ENCODE measurements around the gene CX3CL1. TPM values are rescaled to one million over a fixed set of nuclear protein-coding genes. Genes with fewer than 3 reads are reported as not detected.

CX3CL1 gene
- 10 to 100 TPM in 3 of 4 donors, 1 to 10 TPM in 1; 8.7 to 18.4 (median 15.4) TPM for total RNA-seq

DNA sequence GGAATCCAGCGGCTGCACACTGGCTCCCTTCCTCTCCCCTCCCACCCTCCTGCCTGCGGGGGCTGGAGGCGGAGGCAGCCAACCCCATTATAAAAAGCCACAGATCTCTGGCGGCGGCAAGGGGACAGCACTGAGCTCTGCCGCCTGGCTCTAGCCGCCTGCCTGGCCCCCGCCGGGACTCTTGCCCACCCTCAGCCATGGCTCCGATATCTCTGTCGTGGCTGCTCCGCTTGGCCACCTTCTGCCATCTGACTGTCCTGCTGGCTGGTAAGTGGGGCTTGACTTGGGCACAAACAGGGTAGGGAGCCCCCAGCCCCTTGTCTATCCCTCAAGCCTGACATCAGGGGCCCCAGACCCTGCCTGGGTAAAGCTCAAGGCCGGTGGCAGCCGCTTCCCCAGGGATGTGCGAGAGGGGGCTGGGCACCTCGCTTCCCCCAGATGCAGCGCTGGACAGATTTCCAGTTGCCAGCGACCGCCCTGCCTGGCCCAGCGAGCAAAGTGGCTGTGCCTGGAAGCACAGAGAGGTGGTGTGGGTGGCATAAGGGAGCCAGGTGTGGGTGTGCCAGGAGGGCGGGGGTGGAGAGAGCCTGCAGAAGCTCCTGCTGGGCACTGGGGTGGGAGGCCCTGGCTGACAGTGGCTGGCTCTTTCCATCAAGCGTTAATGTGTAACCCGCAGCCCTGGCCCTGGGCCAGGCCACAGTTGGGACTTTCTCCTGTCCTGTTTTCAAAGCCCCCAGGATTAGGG is at the start of gene CX3CL1:
Gene CX3CL1, plus strand, starts transcription at position 119 of the 745 bp plus-strand sequence. Its CDS starts 79 bp downstream, at position 198.
- Histone ChIP-seq H3K27ac (peak within 1 kb of the TSS; percentile 64 to 89 (median 76)), H3K36me3 (no peaks in the 10 kb centered on the region), H3K27me3 (no peaks in the 10 kb centered on the region), H3K4me1 (peaks cover 0 to 33% (median 6%) of the 10 kb centered on the region in 4 donors), H3K9me3 (no peaks in the 10 kb centered on the region), H3K4me3 (peak within 1 kb of the TSS; percentile 29 to 52 (median 37))
- DNase-seq (ENCODE audit: low spot score in 2 of 2) = peak in 1 of 2 donors; percentile 14
- TF ChIP-seq, protein P1, sequence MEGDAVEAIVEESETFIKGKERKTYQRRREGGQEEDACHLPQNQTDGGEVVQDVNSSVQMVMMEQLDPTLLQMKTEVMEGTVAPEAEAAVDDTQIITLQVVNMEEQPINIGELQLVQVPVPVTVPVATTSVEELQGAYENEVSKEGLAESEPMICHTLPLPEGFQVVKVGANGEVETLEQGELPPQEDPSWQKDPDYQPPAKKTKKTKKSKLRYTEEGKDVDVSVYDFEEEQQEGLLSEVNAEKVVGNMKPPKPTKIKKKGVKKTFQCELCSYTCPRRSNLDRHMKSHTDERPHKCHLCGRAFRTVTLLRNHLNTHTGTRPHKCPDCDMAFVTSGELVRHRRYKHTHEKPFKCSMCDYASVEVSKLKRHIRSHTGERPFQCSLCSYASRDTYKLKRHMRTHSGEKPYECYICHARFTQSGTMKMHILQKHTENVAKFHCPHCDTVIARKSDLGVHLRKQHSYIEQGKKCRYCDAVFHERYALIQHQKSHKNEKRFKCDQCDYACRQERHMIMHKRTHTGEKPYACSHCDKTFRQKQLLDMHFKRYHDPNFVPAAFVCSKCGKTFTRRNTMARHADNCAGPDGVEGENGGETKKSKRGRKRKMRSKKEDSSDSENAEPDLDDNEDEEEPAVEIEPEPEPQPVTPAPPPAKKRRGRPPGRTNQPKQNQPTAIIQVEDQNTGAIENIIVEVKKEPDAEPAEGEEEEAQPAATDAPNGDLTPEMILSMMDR (IDR thresholded peaks at IDR 0.05) = peak in 1 of 5 experiments; percentile 30
- TF ChIP-seq POLR2A (IDR thresholded peaks at IDR 0.05) = peak in 1 of 2 donors; percentile 59
- TF ChIP-seq EP300 (IDR thresholded peaks at IDR 0.05) = peak in 1 of 2 donors; percentile 83
- WGBS, 2 donors = 17 to 26% methylated on average over 9 to 20 of the region's 23 CpGs

DNA sequence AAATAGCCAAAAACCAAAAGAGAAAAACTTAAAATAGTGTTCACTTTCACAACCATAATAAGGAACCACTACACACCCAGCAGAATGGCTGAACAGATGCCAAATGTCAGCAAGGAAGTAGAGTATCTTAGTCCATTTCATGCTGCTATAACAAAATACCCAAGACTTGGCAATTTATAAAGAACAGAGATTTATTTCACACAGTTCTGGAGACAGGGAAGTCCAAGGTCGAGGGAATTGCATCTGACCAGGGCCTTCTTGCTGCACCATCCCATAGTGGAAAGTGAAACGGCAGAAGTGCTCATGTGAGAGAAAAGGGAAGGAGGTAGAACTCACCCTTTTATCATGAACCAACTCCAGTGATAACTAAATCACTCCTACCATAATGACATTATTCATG is 47.5 kb upstream of the CX3CL1 start:
- Histone ChIP-seq H3K4me1 (no peaks in the 10 kb centered on the region), H3K27ac (no peak overlapping the region), H3K9me3 (peaks cover 0 to 11% (median 2%) of the 10 kb centered on the region in 4 donors), H3K27me3 (no peaks in the 10 kb centered on the region), H3K4me3 (no peak overlapping the region), H3K36me3 (no peaks in the 10 kb centered on the region)
- TF ChIP-seq, protein P1 (IDR thresholded peaks at IDR 0.05) = no peak
- TF ChIP-seq POLR2A (IDR thresholded peaks at IDR 0.05) = no peak
- peak in 1 of 2 donors; percentile 30 for TF ChIP-seq EP300 (IDR thresholded peaks at IDR 0.05)
- 65 to 70% methylated on average over 2 of the region's 2 CpGs for WGBS, 2 donors
- DNase-seq (ENCODE audit: low spot score in 2 of 2) = no peak

DNA sequence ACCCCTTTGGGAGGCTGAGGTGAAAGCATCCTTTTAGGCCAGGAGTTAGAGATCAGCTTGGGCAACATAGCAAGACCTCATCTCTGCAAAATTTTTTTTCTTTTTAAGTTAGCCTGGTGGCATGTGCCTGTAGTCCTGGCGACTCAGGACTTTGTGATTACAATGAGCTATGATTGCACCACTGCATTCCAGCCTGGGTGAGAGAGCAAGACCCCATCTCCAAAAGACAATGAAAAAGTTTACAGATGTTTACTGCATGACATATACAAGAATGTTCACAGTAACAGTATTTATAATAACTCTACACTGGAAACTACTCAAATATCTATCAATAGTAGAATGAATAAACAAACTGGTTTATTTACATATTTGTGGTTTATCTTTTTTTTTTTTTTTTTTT is 46.8 kb upstream of the CX3CL1 start:
- H3K27ac ChIP-seq = no peak overlapping the region
- H3K4me3 ChIP-seq = no peak overlapping the region
- H3K27me3 ChIP-seq = no peaks in the 10 kb centered on the region
- TF ChIP-seq POLR2A (IDR thresholded peaks at IDR 0.05) (no peak), EP300 (IDR thresholded peaks at IDR 0.05) (no peak)
- TF ChIP-seq, protein P1 (IDR thresholded peaks at IDR 0.05) = no peak
- no peaks in the 10 kb centered on the region for H3K36me3 ChIP-seq
- H3K4me1 ChIP-seq = no peaks in the 10 kb centered on the region
- 45 to 48% methylated on average over 1 of the region's 1 CpG for WGBS, 2 donors
- H3K9me3 ChIP-seq = peaks cover 0 to 11% (median 2%) of the 10 kb centered on the region in 4 donors
- no peak for DNase-seq (ENCODE audit: low spot score in 2 of 2)

DNA sequence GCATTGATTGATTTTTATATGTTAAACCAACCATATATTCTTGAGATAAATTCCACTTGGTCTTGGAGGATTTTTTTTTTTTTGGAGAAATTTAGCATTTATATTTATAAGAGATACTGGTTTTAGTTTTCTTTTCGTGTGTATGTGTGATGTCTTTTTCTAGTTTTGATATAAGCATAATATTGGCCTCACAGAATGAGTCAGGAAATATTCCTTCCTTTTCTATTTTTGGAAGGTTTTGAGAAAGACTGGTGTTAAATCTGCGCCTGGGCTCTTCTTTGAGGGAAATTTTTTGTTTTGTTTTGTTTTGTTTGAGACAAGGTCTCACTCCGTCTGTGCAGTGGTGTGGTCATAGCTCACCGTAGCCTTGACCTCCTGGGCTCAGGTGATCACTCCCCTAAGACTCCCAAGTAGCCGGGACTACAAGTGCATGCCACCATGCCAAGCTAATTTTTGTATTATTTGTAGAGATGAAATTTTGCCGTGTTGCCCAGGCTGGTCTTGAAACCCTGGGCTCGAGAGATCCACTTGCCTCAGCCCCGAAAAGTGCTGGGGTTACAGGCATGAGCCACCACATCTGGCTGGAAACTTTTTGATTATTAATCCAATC is 42.5 kb upstream of the CX3CL1 start:
- no peak for DNase-seq (ENCODE audit: low spot score in 2 of 2)
- Histone ChIP-seq H3K27me3 (no peaks in the 10 kb centered on the region), H3K9me3 (peaks cover 0 to 18% (median under 1%) of the 10 kb centered on the region in 4 donors), H3K4me3 (no peak overlapping the region), H3K27ac (no peak overlapping the region), H3K4me1 (no peaks in the 10 kb centered on the region), H3K36me3 (no peaks in the 10 kb centered on the region)
- no peak for TF ChIP-seq POLR2A (IDR thresholded peaks at IDR 0.05)
- TF ChIP-seq, protein P1 (IDR thresholded peaks at IDR 0.05) = no peak
- no peak for TF ChIP-seq EP300 (IDR thresholded peaks at IDR 0.05)
- WGBS, 2 donors = 77% methylated on average over 8 of the region's 8 CpGs

DNA sequence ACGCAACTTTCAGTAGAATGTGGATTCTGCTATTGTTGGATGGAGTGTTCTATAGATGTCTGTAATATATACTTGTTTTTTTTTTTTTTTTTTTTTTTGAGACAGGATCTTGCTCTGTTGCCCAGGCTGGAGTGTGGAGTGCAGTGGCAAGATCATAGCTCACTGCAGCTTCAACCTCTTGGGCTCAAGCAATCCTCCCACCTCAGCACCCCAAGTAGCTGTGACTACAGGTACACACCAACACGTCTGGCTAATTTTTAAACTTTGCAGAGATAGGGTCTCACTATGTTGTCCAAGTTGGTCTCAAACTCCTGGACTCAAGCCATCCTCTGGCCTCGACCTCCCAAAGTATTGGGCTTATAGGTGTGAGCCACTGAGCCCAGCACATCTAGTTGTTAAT is 40.9 kb upstream of the CX3CL1 start:
- Histone ChIP-seq H3K4me3 (no peak overlapping the region), H3K27ac (no peak overlapping the region), H3K27me3 (no peaks in the 10 kb centered on the region), H3K36me3 (no peaks in the 10 kb centered on the region), H3K4me1 (no peaks in the 10 kb centered on the region), H3K9me3 (peaks cover 0 to 10% (median 0%) of the 10 kb centered on the region in 4 donors)
- 81 to 93% methylated on average over 3 of the region's 3 CpGs for WGBS, 2 donors
- no peak for DNase-seq (ENCODE audit: low spot score in 2 of 2)
- TF ChIP-seq POLR2A (IDR thresholded peaks at IDR 0.05) (no peak), EP300 (IDR thresholded peaks at IDR 0.05) (no peak)
- TF ChIP-seq, protein P1 (IDR thresholded peaks at IDR 0.05) = no peak

All from tibial nerve (tissue), 4 donors.